Activated CD4-positive, alpha-beta T cell treated with anti-CD3 and anti-CD28 coated beads, Interleukin-2, amount 50 U/mL, for 24 hours (primary cell): ENCODE measurements around the gene COL1A1.

ENCODE experiments used
- DNase-seq, 2 donors: peaks; one replicate each; pipeline ENCODE4 v3.0.0-alpha.2; 2020; ENCODE audit warnings: low read depth in 1 of 2, low spot score in 1 of 2

The COL1A1 gene

DNA sequence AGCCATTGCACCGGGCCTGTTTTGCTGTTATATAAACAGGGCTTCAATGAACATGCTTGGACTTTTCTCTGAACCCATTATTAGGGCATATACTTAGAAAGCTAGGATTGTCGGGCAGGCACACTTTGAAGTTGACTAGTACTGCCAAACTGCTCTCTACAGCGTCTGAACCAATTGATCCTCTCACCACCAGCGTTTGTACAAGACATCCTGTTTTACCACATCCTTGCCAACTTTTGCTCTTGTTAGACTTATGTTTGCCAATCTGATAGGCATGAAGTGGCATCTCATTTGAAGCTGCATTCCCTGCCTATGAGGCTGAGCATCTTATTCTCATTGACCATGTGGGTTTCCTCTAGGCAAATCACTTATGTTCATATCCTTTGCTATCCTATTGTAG, 43.5 kb downstream of the COL1A1 start:
- no peak for DNase-seq

DNA sequence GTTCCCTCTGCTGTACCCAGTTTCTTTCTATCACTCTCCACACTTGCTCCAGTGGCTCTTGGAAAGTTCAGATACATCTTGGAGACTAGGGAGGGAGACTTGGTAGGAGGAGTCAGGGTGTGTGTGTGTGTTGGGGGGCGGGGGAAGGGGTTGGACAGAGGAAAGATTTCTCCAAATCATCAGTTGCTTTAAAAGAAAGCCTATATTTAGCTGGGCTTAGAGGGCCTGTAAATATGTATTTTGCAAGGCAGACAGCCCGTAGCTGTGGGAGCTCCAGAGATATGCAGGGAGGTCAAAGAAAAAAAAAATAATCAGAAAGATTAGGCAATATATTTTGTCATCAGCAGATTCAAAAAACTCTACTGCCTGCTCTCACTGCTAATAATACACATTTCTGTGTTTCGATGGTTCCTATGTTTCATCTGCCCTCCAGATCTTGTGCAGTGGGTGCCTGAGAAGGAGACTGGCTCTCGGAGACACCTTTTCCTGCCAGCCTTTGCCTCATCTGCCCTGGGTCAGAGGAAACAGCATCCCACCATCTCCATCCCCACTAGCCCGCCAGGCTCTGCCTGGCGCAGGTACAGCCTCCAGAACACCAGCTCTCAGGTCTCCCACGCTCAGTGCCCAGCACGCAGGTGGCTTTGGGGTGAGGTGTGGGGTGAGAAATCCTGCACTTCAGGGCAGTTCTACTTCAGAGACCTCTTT, 46.2 kb downstream of the COL1A1 start:
- no peak for DNase-seq

DNA sequence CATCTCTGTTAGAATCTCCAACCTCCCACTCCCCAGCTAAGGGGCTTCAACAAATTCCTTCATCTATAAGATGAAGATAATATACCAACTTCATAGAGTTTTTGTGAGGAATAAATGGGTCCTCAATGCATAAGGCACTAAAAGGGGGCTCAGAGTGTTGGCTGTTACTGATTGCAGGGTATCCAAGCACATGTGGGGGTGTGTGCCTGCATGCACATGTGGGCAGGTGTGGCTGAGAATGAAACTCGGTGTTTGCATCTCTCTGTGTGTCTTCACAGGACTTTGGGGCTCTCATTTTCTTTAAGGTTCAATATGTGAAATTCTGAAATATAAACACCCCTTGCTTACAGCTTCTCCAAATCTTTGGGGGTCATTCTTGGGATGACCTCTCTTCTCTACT, 46.8 kb downstream of the COL1A1 start:
- DNase-seq, result no peak

DNA sequence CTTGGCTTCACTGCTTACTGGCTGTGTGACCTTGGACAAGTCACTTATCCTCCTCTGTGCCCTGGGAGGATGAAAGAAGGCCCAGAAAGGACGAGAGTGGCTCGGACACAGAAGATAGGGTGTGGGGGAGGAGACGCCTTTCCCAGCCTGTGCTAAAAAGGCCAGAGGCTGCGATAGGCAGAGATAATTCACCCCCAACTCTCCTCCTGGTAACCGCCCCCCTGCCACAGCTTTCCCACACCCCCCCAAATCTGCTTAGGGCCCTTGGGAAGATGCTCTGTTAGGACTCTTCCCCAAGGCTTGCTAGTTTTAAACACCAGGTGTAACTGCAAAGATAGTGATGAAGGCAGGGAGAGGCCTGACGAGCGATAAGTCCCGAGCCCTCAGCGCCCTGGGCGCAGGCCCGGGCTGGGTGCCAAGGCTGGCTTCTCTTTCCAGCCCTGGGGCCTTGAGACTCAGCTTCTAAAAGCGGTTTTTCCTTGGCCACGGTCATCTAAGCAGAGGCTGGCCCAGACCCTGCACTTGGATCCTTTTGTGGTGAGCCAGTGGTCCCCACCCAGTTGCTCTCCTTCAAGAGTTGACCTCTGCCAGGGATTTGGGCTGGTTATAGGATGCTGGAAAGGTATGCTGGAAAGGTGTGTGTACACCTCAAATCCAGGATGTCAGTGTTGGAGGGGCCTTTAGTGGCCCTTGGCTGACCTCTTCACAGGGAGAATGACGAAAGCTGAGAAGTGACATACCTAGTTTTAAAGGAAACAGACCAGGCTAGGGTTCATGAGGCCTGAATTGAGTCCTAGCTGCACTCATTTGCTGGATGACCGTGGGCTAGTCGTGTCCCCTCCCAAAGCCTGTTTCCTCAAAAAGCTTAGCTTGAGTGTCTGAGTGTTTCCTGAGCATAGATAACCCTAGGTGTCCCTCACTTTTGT, 47.5 kb downstream of the COL1A1 start:
- no peak for DNase-seq

DNA sequence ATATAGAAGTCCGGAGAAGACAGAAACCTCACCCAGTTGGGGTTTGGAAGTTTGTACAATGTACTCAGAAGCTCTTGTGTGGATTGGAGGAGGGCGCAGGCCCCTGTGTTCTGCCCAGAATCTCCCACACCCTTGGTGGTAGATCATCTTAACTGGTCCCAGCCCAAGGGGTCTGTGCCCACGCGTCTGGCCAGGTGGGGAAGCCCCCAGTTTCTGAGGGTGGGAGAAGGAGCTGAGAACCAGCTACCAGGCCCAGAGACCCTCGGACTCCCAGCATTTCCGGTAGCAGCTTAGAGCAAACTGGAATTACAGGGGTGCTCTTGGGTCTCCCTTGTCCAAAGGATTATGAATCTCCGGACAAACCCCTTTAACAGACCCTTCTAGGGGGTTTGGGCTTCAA, 48.7 kb downstream of the COL1A1 start:
- DNase-seq, result no peak

DNA sequence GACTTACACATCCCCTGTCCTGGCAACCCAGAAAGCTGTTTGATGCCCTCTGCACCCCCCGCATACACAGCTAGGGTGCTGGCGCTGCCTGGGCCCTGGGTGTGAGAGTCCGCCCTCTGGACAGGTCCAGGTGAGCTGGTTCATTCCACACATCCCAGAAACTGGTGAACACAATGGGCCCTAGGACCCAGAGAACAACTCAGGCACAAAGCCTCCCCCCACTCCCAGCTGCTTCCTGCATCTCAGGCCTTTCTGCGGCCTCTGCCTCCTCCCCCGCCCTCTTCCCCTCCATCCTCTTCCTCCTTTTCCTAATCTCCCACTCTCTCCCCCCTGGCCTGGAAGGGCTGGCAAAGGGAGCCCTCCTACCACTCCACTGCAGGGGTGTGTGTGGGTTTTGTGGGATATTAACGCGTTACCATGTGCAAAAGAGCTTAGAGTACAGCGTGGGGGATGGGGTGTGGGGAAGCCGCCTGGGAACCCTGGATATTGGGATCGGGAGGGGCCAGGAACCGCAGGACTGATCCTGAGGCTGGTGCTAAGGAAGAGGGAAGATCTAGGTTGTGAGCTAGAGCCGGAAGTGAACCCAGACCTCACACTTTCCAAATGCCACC, 49.4 kb downstream of the COL1A1 start:
- no peak for DNase-seq

DNA sequence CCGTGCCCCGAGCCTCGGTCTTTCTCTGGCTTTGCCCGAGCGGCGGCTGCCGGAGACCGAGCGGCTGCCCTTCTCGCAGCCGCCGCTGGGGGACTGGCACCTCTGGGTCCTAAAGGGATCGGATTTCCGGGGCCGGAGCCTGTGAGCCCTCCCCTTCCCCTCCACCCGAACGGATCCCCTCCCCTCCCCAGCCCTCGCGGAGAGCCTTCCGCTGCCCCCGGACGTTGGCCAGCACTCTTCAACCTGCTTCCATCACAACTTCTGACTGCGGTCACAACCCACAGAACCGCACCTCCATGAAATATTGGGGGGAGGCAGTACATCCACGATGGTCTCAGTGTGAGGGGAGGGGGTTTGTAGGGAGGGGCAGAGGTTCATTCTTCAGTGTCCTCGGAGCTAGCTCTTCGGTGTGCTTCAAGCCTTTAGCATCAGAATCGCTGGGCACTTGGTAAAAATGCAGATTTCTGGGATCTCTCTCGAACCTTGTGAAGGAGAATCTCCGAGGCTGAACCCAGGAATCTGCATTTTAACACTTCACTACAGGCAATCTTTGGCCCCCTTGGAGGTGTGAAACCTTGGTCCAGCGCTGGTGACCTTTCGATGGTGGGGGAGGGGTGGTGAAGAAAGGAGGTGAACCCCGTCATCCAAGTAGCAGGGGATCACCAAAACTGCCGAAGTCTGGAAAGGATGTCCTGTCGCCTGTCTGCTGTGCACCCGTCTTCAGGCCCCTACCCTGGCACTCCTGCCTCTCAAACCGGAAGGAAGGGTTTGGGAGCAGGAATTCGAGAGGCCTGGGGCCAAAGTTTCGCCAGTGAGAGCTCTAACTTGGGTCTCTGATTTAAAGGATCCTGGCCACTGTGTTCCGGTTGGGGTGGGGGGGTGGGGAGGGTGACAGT, 50.1 kb downstream of the COL1A1 start:
- DNase-seq, result peak; percentile 67 to 80

DNA sequence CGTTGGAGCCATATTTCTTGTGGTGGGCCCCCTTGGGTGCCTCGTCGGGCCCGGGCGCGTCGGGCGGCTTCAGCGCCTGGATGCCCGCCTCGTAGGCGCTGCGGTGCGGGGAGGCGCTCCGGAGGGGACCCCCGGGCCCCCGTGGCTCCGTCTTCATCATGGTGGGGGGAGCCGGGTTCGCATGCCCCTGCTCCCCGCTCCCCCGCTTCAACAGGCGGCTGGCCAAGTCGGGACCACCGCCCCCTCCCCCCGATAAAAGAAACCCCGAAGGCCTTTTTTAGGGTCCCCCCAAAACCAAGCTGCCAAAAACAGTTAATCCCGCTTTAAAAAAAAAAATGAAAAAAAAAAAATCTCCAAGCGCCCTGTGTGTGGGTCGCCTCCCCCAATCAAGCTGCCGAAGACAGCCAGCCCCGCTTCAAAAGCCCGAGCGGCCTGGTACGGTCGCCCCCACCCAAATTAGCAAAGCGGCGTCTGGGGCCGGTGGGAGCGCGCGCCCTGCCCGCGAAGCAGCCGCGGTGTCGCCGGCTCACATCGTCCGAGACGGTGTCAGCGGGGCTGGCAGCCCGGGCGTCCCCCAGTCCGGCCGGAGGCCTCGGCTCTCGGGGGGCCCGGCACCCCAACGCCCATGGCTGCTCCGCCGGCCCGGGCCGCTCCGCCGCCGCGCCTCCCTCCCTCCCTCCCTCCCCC, 50.9 kb downstream of the COL1A1 start, which contains the start of gene PPP1R9B:
Gene PPP1R9B, minus strand, starts transcription at position 324 of the 687 bp plus-strand sequence. Its CDS starts 164 bp downstream, at position 160.
- no peak for DNase-seq

DNA sequence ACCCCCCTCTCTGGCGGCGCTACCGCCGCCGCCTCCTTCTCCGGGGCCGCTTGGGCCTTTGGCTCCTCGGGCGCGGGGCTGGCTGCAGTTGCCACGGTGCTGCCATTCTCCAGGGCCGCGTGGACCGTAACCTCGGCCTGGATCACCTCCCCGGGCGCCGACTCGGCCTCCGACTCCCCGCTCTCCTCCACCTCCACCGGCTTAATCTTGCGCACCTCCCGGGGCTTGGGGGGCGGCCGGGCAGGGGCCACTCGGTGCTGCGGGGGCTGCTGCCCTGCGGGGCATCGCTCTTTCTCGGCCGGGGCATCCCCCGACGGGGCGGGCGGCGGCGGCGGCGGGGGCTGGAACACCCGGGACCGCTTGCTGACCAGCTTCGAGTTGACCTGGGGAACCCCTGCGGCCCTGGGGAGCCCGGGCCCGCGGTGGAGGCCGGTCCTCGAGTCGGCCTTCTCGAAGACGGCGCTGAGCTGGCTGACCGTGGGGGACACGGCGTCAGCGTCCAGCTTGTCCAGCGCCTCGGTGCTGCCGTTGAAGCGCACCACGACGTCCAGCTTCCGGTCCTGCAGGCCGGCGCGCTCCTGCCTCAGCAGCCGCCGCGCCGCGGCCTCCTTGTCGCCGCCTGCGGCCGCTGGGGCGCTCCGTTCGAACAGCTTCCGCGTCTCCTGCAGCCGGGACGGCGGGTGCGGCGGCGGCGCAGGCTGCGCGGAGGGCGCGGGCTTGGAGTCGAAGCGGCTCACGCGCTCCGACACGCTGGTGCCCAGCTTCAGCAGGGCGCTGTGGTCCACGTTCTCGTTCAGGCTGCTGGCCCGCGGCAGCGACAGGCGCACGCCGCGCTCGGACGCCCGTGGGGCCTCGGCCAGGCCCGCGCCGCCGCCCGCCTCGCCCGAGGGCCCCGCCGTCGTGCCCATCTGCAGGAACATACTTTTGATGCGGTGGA, 51.7 kb downstream of the COL1A1 start:
- DNase-seq, result no peak

DNA sequence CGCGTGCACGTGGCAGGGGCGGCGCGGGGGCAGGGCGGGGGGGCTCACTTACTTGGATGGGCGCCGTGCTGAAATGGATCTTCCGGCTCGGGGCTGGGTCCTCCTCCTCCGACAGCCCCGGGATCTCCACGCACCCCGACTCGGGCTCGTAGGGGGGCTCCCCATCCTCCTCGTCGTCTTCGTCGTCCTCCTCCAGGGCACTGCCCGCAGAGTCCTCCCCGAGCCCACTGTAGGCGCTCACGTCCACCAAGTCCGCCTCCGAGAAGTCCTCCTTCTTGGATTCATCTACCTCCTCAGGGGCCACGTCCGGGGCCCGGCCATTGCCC, 52.4 kb downstream of the COL1A1 start:
- no peak for DNase-seq

DNA sequence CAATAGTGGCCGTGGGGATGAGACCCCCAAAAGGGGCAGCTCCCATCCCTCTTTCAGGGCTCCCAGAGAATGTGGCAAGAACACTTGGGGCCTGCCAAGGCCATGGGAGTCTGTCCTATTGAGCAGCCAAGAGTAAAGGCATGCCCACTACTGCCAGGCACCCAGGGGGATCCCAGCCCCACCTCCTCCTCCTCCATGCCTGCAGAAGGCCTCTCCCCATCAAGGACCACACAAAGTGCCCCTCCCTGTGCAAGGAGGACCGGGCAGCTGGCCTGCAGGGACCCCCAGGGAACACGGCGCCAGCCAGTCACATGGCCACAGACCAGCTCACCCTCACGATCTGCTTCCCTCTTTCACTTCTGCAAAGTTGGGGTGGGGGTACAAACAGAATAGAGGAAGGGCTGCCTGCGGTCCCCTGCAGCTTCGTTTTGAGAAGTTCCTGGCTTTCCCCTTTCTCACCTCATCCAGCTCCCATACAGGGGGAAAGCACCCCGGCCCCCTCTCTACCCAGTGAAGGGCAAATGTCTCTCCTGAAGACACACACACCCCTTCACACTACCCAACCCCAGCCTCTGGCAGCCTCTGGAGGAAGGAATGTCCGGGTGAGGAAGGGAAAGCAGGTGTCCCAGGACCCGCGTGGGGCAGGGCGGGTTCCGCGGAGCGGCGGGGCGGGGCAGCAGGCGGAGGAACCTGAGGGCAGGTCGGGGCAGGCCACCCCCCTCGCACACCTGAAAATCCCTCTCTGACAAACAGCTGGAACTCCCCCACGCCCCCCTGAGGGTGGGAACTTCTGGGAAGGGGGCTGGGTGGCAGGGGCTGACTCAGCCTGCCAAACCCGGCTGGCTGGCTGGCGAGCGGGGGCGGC, 53.0 kb downstream of the COL1A1 start:
- peak; percentile 60 to 64 for DNase-seq

DNA sequence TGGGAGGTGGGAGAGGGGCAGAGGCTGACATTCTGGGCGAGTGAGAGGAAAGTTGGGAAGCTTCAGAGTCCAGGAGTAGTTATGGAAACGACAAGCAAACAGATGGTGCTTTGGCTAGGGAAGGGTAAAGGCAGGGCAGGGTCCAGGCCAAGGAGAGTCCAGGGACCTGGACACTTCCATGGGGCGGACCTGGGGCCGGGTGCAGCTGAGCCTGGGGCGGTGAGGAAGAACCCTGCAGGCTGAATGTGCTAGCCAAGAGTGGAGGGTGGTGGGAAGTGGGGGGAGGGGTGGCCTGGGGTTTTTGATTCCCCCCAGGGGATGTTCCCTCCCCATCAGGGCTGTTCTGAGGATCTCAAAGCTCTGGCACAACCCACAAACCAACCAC, 53.6 kb downstream of the COL1A1 start:
- DNase-seq, result no peak

DNA sequence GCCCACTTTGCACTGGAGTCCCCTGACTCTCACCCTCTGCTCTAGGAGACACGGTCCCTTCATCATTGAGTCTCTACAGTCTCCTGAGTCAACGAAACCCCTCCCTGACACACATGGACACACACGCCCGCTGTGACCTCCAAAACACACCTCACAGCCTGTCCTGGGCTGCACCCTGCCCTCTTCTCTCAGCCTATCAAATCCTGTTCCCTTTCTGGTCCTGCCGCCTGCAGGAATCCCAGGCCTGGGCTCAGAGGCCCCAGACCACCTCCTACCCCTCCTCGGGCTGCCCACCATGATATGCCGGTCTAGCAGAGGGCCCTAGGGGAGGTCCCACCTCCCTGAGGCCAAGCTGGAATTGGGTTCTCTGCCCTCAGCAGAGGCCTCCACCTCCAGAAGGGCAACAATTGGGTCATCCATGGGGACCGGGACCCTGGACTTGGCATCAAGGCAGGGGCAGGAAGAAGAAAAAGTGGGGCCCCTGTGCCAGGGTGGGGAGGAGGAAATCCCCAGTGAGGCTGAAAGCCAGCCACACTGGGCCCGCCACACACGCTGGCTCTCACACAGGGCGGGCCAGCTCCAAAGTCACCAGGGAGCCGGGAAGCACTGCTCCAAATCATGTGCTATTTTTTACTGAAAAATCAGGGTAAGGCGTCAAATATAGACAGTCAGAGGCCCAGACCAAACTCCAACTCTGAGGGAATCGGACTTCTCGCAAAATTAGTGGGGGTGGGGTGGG, 54.3 kb downstream of the COL1A1 start:
- DNase-seq, result no peak

DNA sequence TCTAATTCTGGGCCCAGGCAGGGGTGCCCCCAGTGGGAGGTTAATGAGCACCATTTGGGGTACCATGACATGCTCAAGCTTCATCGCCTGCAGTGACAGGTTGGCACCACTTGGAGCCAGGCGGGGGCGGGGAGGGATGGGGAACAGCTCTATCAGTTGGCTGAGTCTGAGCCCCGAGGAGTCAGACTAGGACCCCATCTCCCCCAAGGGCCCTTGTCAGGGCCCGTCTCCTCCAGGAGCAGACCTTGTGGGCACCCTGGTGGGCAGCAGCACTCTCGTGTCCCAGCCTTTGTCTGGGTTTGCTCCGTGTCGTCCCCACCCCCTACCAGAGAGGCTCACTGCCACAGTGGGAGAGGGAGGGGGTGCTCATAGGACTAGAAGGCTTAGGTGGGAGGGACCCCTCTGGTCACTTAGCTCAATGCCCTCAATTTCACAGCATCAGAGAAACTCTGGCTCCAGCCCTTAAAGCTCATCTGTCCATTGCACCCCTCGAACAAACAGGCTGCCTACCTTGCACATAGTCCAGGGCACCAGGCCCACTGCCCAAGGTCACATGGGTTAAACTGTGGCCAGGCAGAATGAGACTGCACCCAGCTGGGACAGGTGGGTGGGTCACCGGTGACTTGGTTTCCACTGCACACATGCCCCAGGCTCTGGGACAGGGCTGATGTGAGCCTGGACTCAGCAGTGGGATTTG, 55.1 kb downstream of the COL1A1 start:
- DNase-seq, result no peak

DNA sequence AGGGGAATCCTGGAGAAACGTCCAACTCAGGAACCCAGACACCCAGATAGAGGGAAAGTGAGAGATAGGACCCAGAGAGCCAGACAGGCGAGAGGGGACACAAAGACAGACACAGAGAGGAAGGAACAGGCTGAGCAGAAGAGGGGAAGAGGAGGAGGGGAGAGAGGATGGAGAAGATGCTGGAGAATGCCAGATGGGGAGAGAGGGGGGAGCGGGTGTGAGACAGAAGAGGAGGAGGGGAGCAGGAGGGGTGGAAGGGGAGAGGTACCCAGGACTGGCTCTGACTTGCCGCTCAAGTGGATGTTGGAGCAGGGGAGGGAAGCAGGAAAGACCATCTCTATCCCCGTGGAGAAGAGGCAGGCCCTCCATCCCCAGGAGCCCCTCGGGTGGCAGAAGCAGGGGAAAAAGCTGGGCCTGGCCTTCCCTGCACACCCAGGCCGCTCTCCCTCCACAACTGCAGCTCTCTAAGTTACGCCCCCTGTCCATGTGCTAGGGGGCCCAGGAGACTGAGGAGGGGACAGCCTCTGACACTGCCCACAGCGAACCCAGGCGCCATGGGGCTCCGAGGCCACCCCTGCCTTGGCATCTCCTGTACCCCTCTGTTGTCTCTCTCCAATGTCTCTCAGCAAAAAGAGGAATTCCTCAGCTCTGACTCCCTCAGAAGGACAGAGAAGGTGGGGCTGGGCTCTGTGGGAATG, 55.8 kb downstream of the COL1A1 start:
- no peak for DNase-seq

DNA sequence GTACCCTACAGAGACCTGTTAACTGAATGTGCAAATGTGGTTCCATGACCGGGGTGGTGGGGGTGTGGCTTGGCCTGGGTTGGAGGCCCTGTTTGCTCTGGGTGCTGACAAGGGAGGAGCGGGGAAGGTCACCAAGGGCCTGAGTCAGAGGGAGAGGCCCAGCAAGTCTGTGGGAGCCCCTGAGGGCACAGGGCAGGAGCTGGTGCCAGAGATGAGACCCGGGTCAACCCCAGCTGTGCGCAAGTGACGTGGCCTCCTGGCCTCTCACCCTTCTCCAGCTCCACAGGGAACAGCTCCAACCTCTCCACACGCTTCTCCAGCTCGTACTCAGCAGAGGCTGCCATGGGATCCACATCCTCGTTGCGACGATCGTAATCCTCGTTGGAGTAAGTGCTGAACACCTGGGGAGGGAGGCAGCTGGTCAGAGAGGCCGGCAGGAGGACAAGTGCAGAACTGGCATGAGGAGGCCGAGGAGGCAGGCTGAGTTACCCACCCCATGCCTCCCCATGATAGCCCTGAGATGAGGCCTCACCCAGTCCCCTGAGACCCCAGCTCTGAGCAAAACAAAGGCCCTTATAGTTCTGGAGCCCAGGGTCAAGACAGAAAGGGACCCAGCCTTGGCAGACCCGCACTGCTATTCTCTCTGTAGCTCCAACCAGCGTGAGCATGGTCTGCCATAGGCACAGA, 56.4 kb downstream of the COL1A1 start:
- DNase-seq, result no peak
